B cell (primary cell): Measurements from ENCODE around the gene WDR82. TPM values are rescaled to one million over a fixed set of nuclear protein-coding genes. Genes with fewer than 3 reads are reported as not detected.
"Not testable (repeated sequence)": the region's sequence is repeated elsewhere in the genome, so short reads cannot be mapped to it uniquely, and the experiment has no call there.

Experiments used
- ATAC-seq: fragments of 200-7000 bp; cut with Tn5 transposase; one replicate; pipeline ENCODE4 v1.10.0; 2021; ENCODE audit warnings: low read depth, mild to moderate bottlenecking, moderate number of reproducible peaks, moderate library complexity
- CTCF ChIA-PET: fragments of 350-600 bp; sonication (Branson Sonifier 250); formaldehyde crosslinking; loops from one replicate; lab custom pipeline; 2021; ENCODE audit warnings: antibody characterized with exemption, inconsistent platforms; lab: Charles Lee
- POLR2A ChIA-PET: fragments of 350-600 bp; sonication (Branson Sonifier 250); formaldehyde crosslinking; loops from one replicate; lab custom pipeline; 2021; ENCODE audit warnings: antibody characterized with exemption; lab: Charles Lee
- DNase-seq: peaks from one replicate; pipeline ENCODE4 v3.0.0; 2013
- H2AFZ ChIP-seq: 2 replicates; pipeline ENCODE4 v1.6.1; 2012; ENCODE audit warnings: mild to moderate bottlenecking, low read depth, low read length; ENCODE audit not compliant: insufficient read depth, poor library complexity, severe bottlenecking
- H3K27ac ChIP-seq, 2 donors: 1 replicate in 1 of 2; 2 replicates in 1 of 2; pipeline ENCODE4 v1.5.1; 2012 to 2013; ENCODE audit warnings: low read length in 2 of 2, mild to moderate bottlenecking in 2 of 2, moderate library complexity in 1 of 2
- H3K27me3 ChIP-seq, 4 experiments: fragments of 200-600 bp in 1 of 4; sonication (generic) in 1 of 4; replicated peaks in 1 of 4; 1 replicate in 2 of 4; 2 replicates in 2 of 4; pipeline versions ENCODE4 v1.6.1 to v1.7.0; 2013 to 2016; ENCODE audit warnings: low read length in 3 of 4, mild to moderate bottlenecking in 2 of 4, mixed read lengths in 1 of 4, moderate library complexity in 1 of 4; ENCODE audit not compliant: insufficient read depth in 4 of 4, control insufficient read depth in 3 of 4; ENCODE audit errors: control extremely low read depth in 1 of 4
- H3K36me3 ChIP-seq, 2 experiments: replicated peaks in 1 of 2; 1 replicate in 1 of 2; 2 replicates in 1 of 2; pipeline versions ENCODE4 v1.6.1 to v1.7.1; 2013; ENCODE audit warnings: low read length in 1 of 2; ENCODE audit not compliant: insufficient read depth in 2 of 2, control insufficient read depth in 1 of 2; ENCODE audit errors: control extremely low read depth in 1 of 2, extremely low read depth in 1 of 2
- H3K4me1 ChIP-seq, 2 donors: fragments of 200-600 bp in 1 of 2; sonication (generic) in 1 of 2; 1 replicate in 1 of 2; 2 replicates in 1 of 2; pipeline versions ENCODE4 v1.5.1 to v1.6.1; 2013 to 2017; ENCODE audit warnings: low read length in 2 of 2; ENCODE audit not compliant: control insufficient read depth in 2 of 2, insufficient read depth in 2 of 2
- H3K4me2 ChIP-seq: replicated peaks from 2 replicates; pipeline ENCODE3; 2012; ENCODE audit warnings: mild to moderate bottlenecking, low read depth, low read length; ENCODE audit not compliant: poor library complexity, severe bottlenecking
- H3K4me3 ChIP-seq, 5 experiments: fragments of 200-600 bp in 1 of 5; sonication (generic) in 1 of 5; 1 replicate in 3 of 5; 2 replicates in 2 of 5; pipeline versions ENCODE4 v1.5.1 to v1.7.0; 2011 to 2016; ENCODE audit warnings: low read length in 4 of 5, mild to moderate bottlenecking in 4 of 5, low read depth in 2 of 5, control low read depth in 1 of 5, moderate library complexity in 1 of 5; ENCODE audit not compliant: insufficient read depth in 1 of 5; ENCODE audit errors: control extremely low read depth in 1 of 5, extremely low read depth in 1 of 5
- H3K79me2 ChIP-seq: fragments of 200-600 bp; sonication (generic); one replicate; pipeline ENCODE4 v1.6.0; 2016; ENCODE audit warnings: low read length; ENCODE audit not compliant: control insufficient read depth, insufficient read depth
- H3K9ac ChIP-seq: fragments of 200-600 bp; sonication (generic); 2 replicates; pipeline ENCODE4 v1.6.1; 2017; ENCODE audit warnings: mild to moderate bottlenecking, low read length, moderate library complexity
- H3K9me3 ChIP-seq, 3 donors: one replicate each; pipeline versions ENCODE4 v1.6.1 to v1.7.1; 2013; ENCODE audit warnings: low read length in 2 of 3; ENCODE audit not compliant: control insufficient read depth in 2 of 3, insufficient read depth in 1 of 3; ENCODE audit errors: control extremely low read depth in 1 of 3
- H4K20me1 ChIP-seq: 2 replicates; pipeline ENCODE4 v1.6.0; 2012; ENCODE audit warnings: mild to moderate bottlenecking, low read length; ENCODE audit not compliant: insufficient read depth, control insufficient read depth, poor library complexity, severe bottlenecking
- H3K27ac Mint-ChIP-seq: one replicate; pipeline ENCODE4 v1.8.0; 2021; ENCODE audit warnings: mixed read lengths
- H3K27me3 Mint-ChIP-seq: one replicate; pipeline ENCODE4 v1.8.0; 2021; ENCODE audit warnings: mixed read lengths
- H3K4me1 Mint-ChIP-seq: one replicate; pipeline ENCODE4 v1.8.0; 2021; ENCODE audit warnings: mixed read lengths
- H3K4me3 Mint-ChIP-seq: one replicate; pipeline ENCODE4 v1.8.0; 2021; ENCODE audit warnings: mixed read lengths
- H3K9me3 Mint-ChIP-seq: one replicate; pipeline ENCODE4 v1.8.0; 2022; ENCODE audit warnings: mixed read lengths; ENCODE audit not compliant: insufficient read depth
- EZH2 ChIP-seq: IDR thresholded peaks from 2 replicates; pipeline ENCODE4 v1.6.1; 2012; ENCODE audit warnings: borderline replicate concordance, low read depth, mild to moderate bottlenecking, moderate library complexity, low read length; ENCODE audit not compliant: insufficient read depth, poor library complexity, severe bottlenecking
- WGBS: methylation state at CpG from one replicate; pipeline ENCODE4 v1.1.5; 2013; ENCODE audit warnings: missing lambda C conversion rate; ENCODE audit not compliant: insufficient coverage; 5-methylcytosine and 5-hydroxymethylcytosine counted together
- intact Hi-C: fragments of 100-400 bp; cut with micrococcal nuclease; formaldehyde crosslinking; loops from one replicate; pipeline ENCODE4 v1.10.0; 2022
- polyA plus RNA-seq: library from polyadenylated mRNA; depleted of rRNA; stranded (reverse); fragments of >200 nt; gene quantifications from 2 replicates; pipeline ENCODE4 v1.2.3, GENCODE V29; 2012
- total RNA-seq, 2 donors: library from RNA; stranded (reverse); fragments of 120-200 nt in 1 of 2; gene quantifications; 1 replicate in 1 of 2; 2 replicates in 1 of 2; pipeline versions ENCODE4 v1.2.3 to v1.2.4, GENCODE V29; 2013 to 2022
- TF ChIP-seq, protein P1 (sequence below): fragments of 200-600 bp; IDR thresholded peaks from one replicate; pipeline ENCODE4 v1.8.0; 2022; ENCODE audit warnings: antibody characterized with exemption, mild to moderate bottlenecking

Gene WDR82
- total and polyA plus RNA-seq, 2 donors (not counting 1 experiment from before 2014, with no cell fraction given), result 27.8 to 101 TPM

DNA sequence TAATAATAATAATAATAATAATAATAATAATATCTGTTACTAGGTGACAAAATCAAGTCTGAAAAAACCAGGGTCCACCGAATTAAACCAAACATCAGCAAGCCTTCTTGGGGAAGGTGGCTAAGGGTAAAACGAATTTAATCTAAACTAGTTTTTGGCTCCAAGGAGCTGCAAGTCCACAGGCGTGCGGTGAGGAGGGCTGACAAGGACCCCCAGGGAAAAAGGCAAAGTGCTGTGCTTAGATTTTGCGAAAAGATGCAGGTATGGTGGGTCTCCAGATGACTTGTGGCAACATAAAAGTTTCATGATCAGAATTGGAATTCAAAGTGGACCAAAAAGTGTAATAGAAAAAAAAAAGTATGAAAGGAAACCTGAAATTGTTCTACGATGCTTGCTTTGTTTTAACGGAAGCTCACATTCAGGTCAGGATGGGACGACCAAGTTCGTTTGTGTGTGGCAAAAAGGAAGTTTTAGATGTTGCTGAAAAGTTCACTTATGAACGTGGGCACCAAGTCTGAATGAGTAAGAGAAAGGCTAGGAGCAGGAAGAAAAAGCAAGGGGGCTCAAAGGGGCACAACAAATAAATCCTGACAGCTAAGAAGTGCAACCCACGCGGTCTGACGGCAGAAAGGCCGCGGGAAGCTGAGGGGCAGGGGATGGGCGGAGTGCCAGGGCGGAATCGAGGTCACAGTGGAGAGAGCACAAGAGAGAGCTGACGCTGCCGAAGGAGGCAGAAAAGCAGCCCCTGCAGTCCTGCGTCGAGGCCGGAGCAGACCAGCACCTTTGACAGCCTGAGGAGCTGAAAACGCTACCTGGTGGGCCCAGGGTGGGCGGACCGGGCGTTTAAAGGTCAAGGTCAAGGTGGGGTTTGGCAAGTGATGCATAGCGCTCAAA lies 1.1 kb downstream of the WDR82 start:
- H3K4me2 ChIP-seq, result peak overlapping the region; percentile 79
- DNase-seq, result peak; percentile 68
- Mint-ChIP-seq H3K9me3 (no peaks in the 10 kb centered on the region), H3K4me3 (peak overlapping the region; percentile 95), H3K27ac (peak overlapping the region; percentile 96), H3K27me3 (no peaks in the 10 kb centered on the region), H3K4me1 (peaks cover 56% of the 10 kb centered on the region)
- H2AFZ ChIP-seq, result peak overlapping the region; percentile 3
- H3K4me1 ChIP-seq, result peaks cover 39 to 55% of the 10 kb centered on the region in 2 donors
- intact Hi-C loops, result loop anchor here (5.0 kb wide), 3 partner anchors 35 to 280 kb away; partner anchors contain the start of genes RPL29 and UQCC5
- H3K36me3 ChIP-seq, result peaks cover 0 to 22% of the 10 kb centered on the region in 2 experiments
- no peak for TF ChIP-seq EZH2
- TF ChIP-seq, protein P1, sequence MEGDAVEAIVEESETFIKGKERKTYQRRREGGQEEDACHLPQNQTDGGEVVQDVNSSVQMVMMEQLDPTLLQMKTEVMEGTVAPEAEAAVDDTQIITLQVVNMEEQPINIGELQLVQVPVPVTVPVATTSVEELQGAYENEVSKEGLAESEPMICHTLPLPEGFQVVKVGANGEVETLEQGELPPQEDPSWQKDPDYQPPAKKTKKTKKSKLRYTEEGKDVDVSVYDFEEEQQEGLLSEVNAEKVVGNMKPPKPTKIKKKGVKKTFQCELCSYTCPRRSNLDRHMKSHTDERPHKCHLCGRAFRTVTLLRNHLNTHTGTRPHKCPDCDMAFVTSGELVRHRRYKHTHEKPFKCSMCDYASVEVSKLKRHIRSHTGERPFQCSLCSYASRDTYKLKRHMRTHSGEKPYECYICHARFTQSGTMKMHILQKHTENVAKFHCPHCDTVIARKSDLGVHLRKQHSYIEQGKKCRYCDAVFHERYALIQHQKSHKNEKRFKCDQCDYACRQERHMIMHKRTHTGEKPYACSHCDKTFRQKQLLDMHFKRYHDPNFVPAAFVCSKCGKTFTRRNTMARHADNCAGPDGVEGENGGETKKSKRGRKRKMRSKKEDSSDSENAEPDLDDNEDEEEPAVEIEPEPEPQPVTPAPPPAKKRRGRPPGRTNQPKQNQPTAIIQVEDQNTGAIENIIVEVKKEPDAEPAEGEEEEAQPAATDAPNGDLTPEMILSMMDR, result no peak
- peaks cover 76% of the 10 kb centered on the region for H3K79me2 ChIP-seq
- ChIA-PET CTCF (interaction anchor here (0.6 to 17.5 kb wide), 15 partner anchors 9 to 62 kb away, joined by 3 to 265 read pairs (median 6); partner anchors contain the start of genes GLYCTK, PPM1M, TLR9 and TWF2), POLR2A (interaction anchor here (0.6 to 5.0 kb wide), 16 partner anchors 11 to 281 kb away, joined by 3 to 52 read pairs (median 4); partner anchors contain the start of genes GLYCTK, RPL29, TLR9 and TWF2)
- peak overlapping the region; percentile 67 to 94 (median 77) for H3K4me3 ChIP-seq
- under 1% methylated on average over 22 of the region's 28 CpGs for WGBS
- H3K9ac ChIP-seq, result peak overlapping the region; percentile 80
- ATAC-seq, result peak; percentile 12
- no peaks in the 10 kb centered on the region for H3K9me3 ChIP-seq
- peaks cover 43% of the 10 kb centered on the region for H4K20me1 ChIP-seq
- H3K27ac ChIP-seq, result peak overlapping the region; percentile 83 to 87
- no peaks in the 10 kb centered on the region for H3K27me3 ChIP-seq

DNA sequence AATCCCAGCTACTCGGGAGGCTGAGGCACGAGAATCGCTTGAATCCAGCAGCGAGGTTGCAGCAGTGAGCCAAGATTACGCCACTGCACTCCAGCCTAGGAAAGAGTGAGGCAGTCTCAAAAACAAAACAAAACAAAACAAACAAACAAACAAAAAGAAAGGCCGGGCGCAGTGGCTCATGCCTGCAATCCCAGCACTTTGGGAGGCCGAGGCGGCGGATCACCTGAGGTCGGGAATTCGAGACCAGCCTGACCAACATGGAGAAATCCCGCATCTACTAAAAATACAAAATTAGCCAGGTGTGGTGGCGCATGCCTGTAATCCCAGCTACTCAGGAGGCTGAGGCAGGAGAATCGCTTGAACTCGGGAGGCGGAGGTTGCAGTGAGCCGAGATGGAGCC lies 3.7 kb downstream of the WDR82 start:
- 97% methylated on average over 14 of the region's 18 CpGs for WGBS
- H3K27me3 ChIP-seq, H2AFZ ChIP-seq, H3K9me3 Mint-ChIP-seq, POLR2A ChIA-PET, DNase-seq, CTCF ChIA-PET, H3K4me3 ChIP-seq, H3K27me3 Mint-ChIP-seq, H3K9me3 ChIP-seq, H3K4me2 ChIP-seq, H3K9ac ChIP-seq, ATAC-seq: not testable (repeated sequence)
- Histone ChIP-seq H3K27ac (peak overlapping the region in 1 of 2 donors; percentile 45), H3K36me3 (peaks cover 0 to 30% of the 10 kb centered on the region in 2 experiments), H3K4me1 (peaks cover 59 to 71% of the 10 kb centered on the region in 2 donors), H3K79me2 (peaks cover 95% of the 10 kb centered on the region), H4K20me1 (peaks cover 68% of the 10 kb centered on the region)
- intact Hi-C loops, result loop anchor here (5.0 kb wide), 3 partner anchors 38 to 277 kb away; partner anchors contain the start of genes RPL29 and UQCC5
- H3K27ac Mint-ChIP-seq, result peak overlapping the region; percentile 41
- H3K4me3 Mint-ChIP-seq, result peak overlapping the region; percentile 49
- H3K4me1 Mint-ChIP-seq, result peaks cover 74% of the 10 kb centered on the region
